ENCODE measurements around the gene SLC6A12.

DNA sequence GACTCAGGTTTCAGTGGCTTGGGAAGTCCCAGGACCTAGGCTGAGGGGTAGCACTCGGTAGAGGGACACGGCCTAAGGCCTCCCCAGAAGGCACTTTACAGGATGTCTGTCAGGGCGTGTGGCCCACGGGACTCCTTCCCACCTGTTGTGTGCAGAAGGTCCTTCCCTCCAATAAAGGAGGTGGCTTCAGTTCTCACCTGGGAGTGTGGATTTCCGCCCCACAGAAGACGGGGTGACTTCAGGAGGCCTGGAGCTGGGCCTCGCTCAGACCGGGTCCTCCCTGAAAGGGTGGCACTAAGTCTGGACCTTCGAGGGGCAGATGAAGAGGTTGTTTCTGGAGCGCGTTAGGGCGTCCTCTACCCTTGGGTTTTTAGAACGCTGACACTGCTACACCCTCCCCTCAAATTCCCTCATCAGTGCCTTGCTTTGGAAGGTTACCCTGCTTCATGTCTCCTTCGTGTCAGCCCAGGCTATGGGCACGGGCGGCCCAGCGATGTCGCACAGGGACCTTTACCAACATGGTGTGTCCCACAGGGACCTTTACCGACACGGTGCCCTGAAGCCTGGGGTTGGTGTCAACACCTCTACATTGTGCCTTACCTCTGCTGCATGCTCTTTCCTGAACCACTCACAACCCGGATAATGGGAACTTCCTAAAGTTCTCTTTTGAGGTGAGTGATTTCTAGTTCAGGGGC lies 7.1 kb downstream of the SLC6A12 start:
- TF ChIP-seq, protein P1, sequence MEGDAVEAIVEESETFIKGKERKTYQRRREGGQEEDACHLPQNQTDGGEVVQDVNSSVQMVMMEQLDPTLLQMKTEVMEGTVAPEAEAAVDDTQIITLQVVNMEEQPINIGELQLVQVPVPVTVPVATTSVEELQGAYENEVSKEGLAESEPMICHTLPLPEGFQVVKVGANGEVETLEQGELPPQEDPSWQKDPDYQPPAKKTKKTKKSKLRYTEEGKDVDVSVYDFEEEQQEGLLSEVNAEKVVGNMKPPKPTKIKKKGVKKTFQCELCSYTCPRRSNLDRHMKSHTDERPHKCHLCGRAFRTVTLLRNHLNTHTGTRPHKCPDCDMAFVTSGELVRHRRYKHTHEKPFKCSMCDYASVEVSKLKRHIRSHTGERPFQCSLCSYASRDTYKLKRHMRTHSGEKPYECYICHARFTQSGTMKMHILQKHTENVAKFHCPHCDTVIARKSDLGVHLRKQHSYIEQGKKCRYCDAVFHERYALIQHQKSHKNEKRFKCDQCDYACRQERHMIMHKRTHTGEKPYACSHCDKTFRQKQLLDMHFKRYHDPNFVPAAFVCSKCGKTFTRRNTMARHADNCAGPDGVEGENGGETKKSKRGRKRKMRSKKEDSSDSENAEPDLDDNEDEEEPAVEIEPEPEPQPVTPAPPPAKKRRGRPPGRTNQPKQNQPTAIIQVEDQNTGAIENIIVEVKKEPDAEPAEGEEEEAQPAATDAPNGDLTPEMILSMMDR (IDR thresholded peaks at IDR 0.05): no peak
- no peak for TF ChIP-seq POLR2AphosphoS5 (IDR thresholded peaks at IDR 0.05)
